ENCODE measurements around the gene LY6G5B. TPM values are rescaled to one million over a fixed set of nuclear protein-coding genes. Genes with fewer than 3 reads are reported as not detected.
A peak's percentile ranks its signal among the peaks of the same experiment; 100 is the strongest.

LY6G5B gene
- total RNA-seq, 6 experiments from 2014 or later = 0.98 to 5.7 (median 2.6) TPM

- H3K4me3 ChIP-seq = peak within 1 kb of the TSS; percentile 70 to 93 (median 87)
- no peaks in the 10 kb centered on the region for H3K9me3 ChIP-seq
- WGBS (ENCODE audit: insufficient coverage, low coverage, low lambda C conversion rate, missing lambda C conversion rate) = 0% methylated on average over 30 of the region's 63 CpGs
- H3K27ac ChIP-seq = peak within 1 kb of the TSS; percentile 83 to 90 (median 86)
- TF ChIP-seq POLR2A (IDR thresholded peaks at IDR 0.05) (peak; percentile 62), CTCF (IDR thresholded peaks at IDR 0.05) (peak in 3 of 4 donors; percentile 4 to 25 (median 16))
- H3K27me3 ChIP-seq = no peaks in the 10 kb centered on the region
- peak; percentile 87 to 94 (median 91) for ATAC-seq
- intact Hi-C loops (cut with DNase I) = no loop called here
- peaks cover 10 to 39% (median 26%) of the 10 kb centered on the region in 4 donors for H3K36me3 ChIP-seq
- H3K4me1 ChIP-seq = peaks cover 1 to 18% (median 8%) of the 10 kb centered on the region in 4 donors
- DNase-seq = peak; percentile 98 to 99 (median 99)
Observed at GRCh38 chr6:31665501-31666336, 4.1 kb upstream of the LY6G5B start, which contains the start of gene CSNK2B. Gene CSNK2B, plus strand, starts transcription at chr6:31666080. Its CDS starts 752 bp downstream, at chr6:31666832.

- DNase-seq (no peak), ATAC-seq (no peak)
- no peaks in the 10 kb centered on the region for H3K9me3 ChIP-seq
- peaks cover 10 to 46% (median 29%) of the 10 kb centered on the region in 4 donors for H3K36me3 ChIP-seq
- TF ChIP-seq POLR2A (IDR thresholded peaks at IDR 0.05) = no peak
- TF ChIP-seq CTCF (IDR thresholded peaks at IDR 0.05) = no peak
- WGBS (ENCODE audit: insufficient coverage, low coverage, low lambda C conversion rate, missing lambda C conversion rate) = 3% methylated on average over 15 of the region's 15 CpGs
- intact Hi-C loops (cut with DNase I) = no loop called here
- H3K27me3 ChIP-seq = no peaks in the 10 kb centered on the region
- peak overlapping the region; percentile 62 to 90 (median 81) for H3K27ac ChIP-seq
- H3K4me3 ChIP-seq = peak overlapping the region; percentile 70 to 93 (median 87)
- H3K4me1 ChIP-seq = peaks cover 1 to 18% (median 8%) of the 10 kb centered on the region in 4 donors
Observed at GRCh38 chr6:31666337-31666965, 3.3 kb upstream of the LY6G5B start.

- no peak for ATAC-seq
- H3K27ac ChIP-seq = no peak overlapping the region
- intact Hi-C loops (cut with DNase I) = loop anchor here in 1 of 2 donors (10.0 kb wide), 1 partner anchor 198 kb away; the partner anchor contains the start of gene SLC44A4
- no peak for TF ChIP-seq CTCF (IDR thresholded peaks at IDR 0.05)
- peaks cover 0 to 10% (median 0%) of the 10 kb centered on the region in 4 donors for H3K4me1 ChIP-seq
- H3K36me3 ChIP-seq = peaks cover 0 to 15% (median 4%) of the 10 kb centered on the region in 4 donors
- no peaks in the 10 kb centered on the region for H3K9me3 ChIP-seq
- no peak for DNase-seq
- H3K27me3 ChIP-seq = no peaks in the 10 kb centered on the region
- no CpG with 5 or more reads among the region's 4 CpGs for WGBS (ENCODE audit: insufficient coverage, low coverage, low lambda C conversion rate, missing lambda C conversion rate)
- H3K4me3 ChIP-seq = no peak overlapping the region
Observed at GRCh38 chr6:31676322-31676903, 6.6 kb downstream of the LY6G5B start.

- intact Hi-C loops (cut with DNase I) = loop anchor here in 1 of 2 donors (10.0 kb wide), 1 partner anchor 198 kb away; the partner anchor contains the start of gene SLC44A4
- DNase-seq = no peak
- no peak for ATAC-seq
- 81% methylated on average over 6 of the region's 6 CpGs for WGBS (ENCODE audit: insufficient coverage, low coverage, low lambda C conversion rate, missing lambda C conversion rate)
- H3K4me1 ChIP-seq = peaks cover 0 to 10% (median 0%) of the 10 kb centered on the region in 4 donors
- TF ChIP-seq CTCF (IDR thresholded peaks at IDR 0.05) (no peak), POLR2A (IDR thresholded peaks at IDR 0.05) (no peak)
- H3K9me3 ChIP-seq = no peaks in the 10 kb centered on the region
- H3K4me3 ChIP-seq = no peak overlapping the region
- peaks cover 0 to 11% (median 2%) of the 10 kb centered on the region in 4 donors for H3K36me3 ChIP-seq
- no peak overlapping the region for H3K27ac ChIP-seq
- H3K27me3 ChIP-seq = no peaks in the 10 kb centered on the region
Observed at GRCh38 chr6:31676904-31677303, 7.1 kb downstream of the LY6G5B start.

All from right lobe of liver (tissue), 6 donors.